ENCODE measurements around the gene RIOX2. TPM values are rescaled to one million over a fixed set of nuclear protein-coding genes. Genes with fewer than 3 reads are reported as not detected.
"Not testable (repeated sequence)": the region's sequence is repeated elsewhere in the genome, so short reads cannot be mapped to it uniquely, and the experiment has no call there.

The RIOX2 gene
- total RNA-seq, 2 donors from 2014 or later: 12.5 to 13.6 TPM

GRCh38 chr3:98014268-98014585 is 42.0 kb upstream of the RIOX2 start:
- Histone ChIP-seq H3K4me1 (ENCODE audit: control insufficient read depth, insufficient read depth, low read length) (no peaks in the 10 kb centered on the region), H3K27ac (ENCODE audit: low read depth, low read length) (no peak overlapping the region), H3K27me3 (ENCODE audit: control insufficient read depth, insufficient read depth, low read length, poor library complexity, severe bottlenecking) (no peaks in the 10 kb centered on the region), H3K9ac (ENCODE audit: extremely low read depth, low read length, poor library complexity, severe bottlenecking) (no peak overlapping the region), H3K36me3 (ENCODE audit: control insufficient read depth, insufficient read depth, low read length) (no peaks in the 10 kb centered on the region), H3K9me3 (ENCODE audit: control insufficient read depth, low read length) (no peaks in the 10 kb centered on the region), H3K4me3 (ENCODE audit: low read length) (no peak overlapping the region)
- TF ChIP-seq CTCF (conservative IDR thresholded peaks at IDR 0.05): no peak
- no peak overlapping the region for H3K27ac Mint-ChIP-seq
- no peak for DNase-seq
- H3K4me1 Mint-ChIP-seq: no peaks in the 10 kb centered on the region
- 94 to 95% methylated on average over 2 of the region's 2 CpGs for WGBS, 2 experiments (ENCODE audit: insufficient coverage in 1 of 2, insufficient read length in 1 of 2)
- H3K36me3 Mint-ChIP-seq (ENCODE audit: low read depth): no peaks in the 10 kb centered on the region
- H3K4me3 Mint-ChIP-seq: no peak overlapping the region
- H3K9me3 Mint-ChIP-seq: no peaks in the 10 kb centered on the region
- no peaks in the 10 kb centered on the region for H3K27me3 Mint-ChIP-seq (ENCODE audit: insufficient read depth)

- H3K27me3 ChIP-seq (ENCODE audit: control insufficient read depth, insufficient read depth, low read length, poor library complexity, severe bottlenecking): no peaks in the 10 kb centered on the region
- Mint-ChIP-seq H3K4me3 (no peak overlapping the region), H3K27me3 (ENCODE audit: insufficient read depth) (no peaks in the 10 kb centered on the region), H3K4me1 (no peaks in the 10 kb centered on the region), H3K36me3 (ENCODE audit: low read depth) (no peaks in the 10 kb centered on the region), H3K9me3 (no peaks in the 10 kb centered on the region), H3K27ac (no peak overlapping the region)
- no peak overlapping the region for H3K27ac ChIP-seq (ENCODE audit: low read depth, low read length)
- WGBS, 2 experiments (ENCODE audit: insufficient coverage in 1 of 2, insufficient read length in 1 of 2): 87 to 94% methylated on average over 2 to 3 of the region's 4 CpGs
- no peak overlapping the region for H3K4me3 ChIP-seq (ENCODE audit: low read length)
- no peak overlapping the region for H3K9ac ChIP-seq (ENCODE audit: extremely low read depth, low read length, poor library complexity, severe bottlenecking)
- H3K9me3 ChIP-seq (ENCODE audit: control insufficient read depth, low read length): no peaks in the 10 kb centered on the region
- no peaks in the 10 kb centered on the region for H3K4me1 ChIP-seq (ENCODE audit: control insufficient read depth, insufficient read depth, low read length)
- no peak for TF ChIP-seq CTCF (conservative IDR thresholded peaks at IDR 0.05)
- H3K36me3 ChIP-seq (ENCODE audit: control insufficient read depth, insufficient read depth, low read length): no peaks in the 10 kb centered on the region
- no peak for DNase-seq
These were observed 41.4 kb upstream of the RIOX2 start for GRCh38 chr3:98013411-98014267.

- Mint-ChIP-seq H3K4me3 (no peak overlapping the region), H3K27ac (no peak overlapping the region), H3K4me1 (no peaks in the 10 kb centered on the region), H3K27me3 (ENCODE audit: insufficient read depth) (no peaks in the 10 kb centered on the region), H3K9me3 (no peaks in the 10 kb centered on the region), H3K36me3 (ENCODE audit: low read depth) (no peaks in the 10 kb centered on the region)
- DNase-seq: no peak
- Histone ChIP-seq H3K9ac (ENCODE audit: extremely low read depth, low read length, poor library complexity, severe bottlenecking) (no peak overlapping the region), H3K27me3 (ENCODE audit: control insufficient read depth, insufficient read depth, low read length, poor library complexity, severe bottlenecking) (no peaks in the 10 kb centered on the region), H3K4me3 (ENCODE audit: low read length) (no peak overlapping the region), H3K27ac (ENCODE audit: low read depth, low read length) (no peak overlapping the region), H3K9me3 (ENCODE audit: control insufficient read depth, low read length) (no peaks in the 10 kb centered on the region), H3K36me3 (ENCODE audit: control insufficient read depth, insufficient read depth, low read length) (no peaks in the 10 kb centered on the region), H3K4me1 (ENCODE audit: control insufficient read depth, insufficient read depth, low read length) (no peaks in the 10 kb centered on the region)
- WGBS, 2 experiments (ENCODE audit: insufficient coverage in 1 of 2, insufficient read length in 1 of 2): 84% methylated on average over 2 of the region's 2 CpGs; no CpG with 5 or more reads in 1 of the 2 experiments
- TF ChIP-seq CTCF (conservative IDR thresholded peaks at IDR 0.05): no peak
These were observed 40.7 kb upstream of the RIOX2 start for GRCh38 chr3:98012979-98013378.

- H3K27me3 ChIP-seq (ENCODE audit: control insufficient read depth, insufficient read depth, low read length, poor library complexity, severe bottlenecking); H3K36me3 ChIP-seq (ENCODE audit: control insufficient read depth, insufficient read depth, low read length); H3K27me3 Mint-ChIP-seq (ENCODE audit: insufficient read depth); H3K4me1 ChIP-seq (ENCODE audit: control insufficient read depth, insufficient read depth, low read length); H3K9me3 ChIP-seq (ENCODE audit: control insufficient read depth, low read length); H3K4me1 Mint-ChIP-seq; H3K9me3 Mint-ChIP-seq; DNase-seq; H3K27ac ChIP-seq (ENCODE audit: low read depth, low read length); H3K9ac ChIP-seq (ENCODE audit: extremely low read depth, low read length, poor library complexity, severe bottlenecking); H3K36me3 Mint-ChIP-seq (ENCODE audit: low read depth); H3K4me3 ChIP-seq (ENCODE audit: low read length); H3K4me3 Mint-ChIP-seq; H3K27ac Mint-ChIP-seq: not testable (repeated sequence)
- WGBS, 2 experiments (ENCODE audit: insufficient coverage in 1 of 2, insufficient read length in 1 of 2): 90 to 100% methylated on average over 3 to 4 of the region's 4 CpGs
These were observed 38.7 kb upstream of the RIOX2 start for GRCh38 chr3:98010883-98011449.

Data from endodermal cell (in vitro differentiated cells).